ENCODE measurements around the gene CAPN14.
"Not testable (repeated sequence)": the region's sequence is repeated elsewhere in the genome, so short reads cannot be mapped to it uniquely, and the experiment has no call there.

The CAPN14 gene

DNA sequence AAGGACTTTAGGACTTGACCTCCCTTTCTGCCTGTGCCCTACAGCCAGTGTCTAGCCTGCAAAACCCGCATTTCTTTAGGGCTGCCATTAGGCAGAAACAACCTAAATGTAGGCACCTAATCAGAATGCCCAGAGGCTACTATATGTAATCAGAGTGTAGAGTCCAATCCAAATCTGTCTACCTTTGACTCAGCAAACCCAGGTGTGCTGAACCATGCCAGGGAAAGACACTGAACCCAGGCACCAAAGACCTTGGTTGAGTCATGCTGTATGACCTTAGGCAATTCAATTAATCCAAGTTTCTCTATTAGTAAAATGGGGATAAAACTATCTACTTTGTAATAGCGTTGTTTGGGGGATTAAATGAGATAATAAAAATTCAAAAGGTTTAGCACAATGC, 20.7 kb downstream of the CAPN14 start:
- no peak for DNase-seq (ENCODE audit: low spot score)

DNA sequence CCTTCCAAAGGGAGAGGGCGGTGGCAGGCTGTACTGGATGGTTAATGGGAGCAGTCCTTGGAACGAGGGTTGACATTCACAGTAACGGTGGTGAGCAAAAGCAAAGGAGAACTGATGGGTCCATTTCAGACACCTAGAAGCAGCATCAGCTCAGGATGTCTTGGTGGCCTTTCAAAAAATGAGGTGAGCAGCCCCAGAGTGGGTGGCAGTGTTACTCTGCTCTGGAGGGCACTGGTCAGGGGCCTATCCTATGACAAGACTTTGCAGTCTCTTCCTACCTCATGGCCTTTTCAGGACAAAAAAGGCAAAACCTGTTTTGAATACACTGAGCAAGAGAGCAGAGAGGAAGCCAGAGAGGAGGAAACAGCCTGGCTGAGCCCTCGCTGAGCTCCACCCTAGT, 23.5 kb downstream of the CAPN14 start:
- DNase-seq (ENCODE audit: low spot score), result no peak

DNA sequence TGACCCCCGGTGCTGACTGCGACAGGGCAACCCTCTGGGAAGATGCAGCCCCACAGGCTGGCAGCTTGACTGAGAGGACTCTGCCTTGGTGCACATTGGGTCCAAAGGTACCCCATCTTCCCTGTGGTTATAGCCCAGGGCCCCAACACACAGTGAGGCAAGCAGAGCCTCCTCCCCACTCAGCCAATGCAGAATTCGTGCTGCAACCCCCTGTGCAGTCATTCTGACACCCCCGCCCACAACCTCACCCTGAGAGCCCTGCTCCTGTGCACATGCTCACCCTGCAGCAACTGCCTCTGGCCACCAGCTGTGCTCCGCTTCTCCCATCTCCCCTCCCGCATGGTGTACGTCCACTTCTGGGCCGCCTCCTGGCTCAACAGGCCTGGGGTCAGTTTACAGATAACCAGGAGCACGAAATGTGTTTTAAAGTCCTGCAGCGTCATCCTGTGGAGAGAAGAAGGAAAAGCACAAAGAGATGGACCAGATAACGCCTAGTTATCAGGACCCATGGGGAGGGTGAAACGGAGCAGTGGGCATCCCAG, 24.4 kb downstream of the CAPN14 start:
- DNase-seq (ENCODE audit: low spot score), result no peak

DNA sequence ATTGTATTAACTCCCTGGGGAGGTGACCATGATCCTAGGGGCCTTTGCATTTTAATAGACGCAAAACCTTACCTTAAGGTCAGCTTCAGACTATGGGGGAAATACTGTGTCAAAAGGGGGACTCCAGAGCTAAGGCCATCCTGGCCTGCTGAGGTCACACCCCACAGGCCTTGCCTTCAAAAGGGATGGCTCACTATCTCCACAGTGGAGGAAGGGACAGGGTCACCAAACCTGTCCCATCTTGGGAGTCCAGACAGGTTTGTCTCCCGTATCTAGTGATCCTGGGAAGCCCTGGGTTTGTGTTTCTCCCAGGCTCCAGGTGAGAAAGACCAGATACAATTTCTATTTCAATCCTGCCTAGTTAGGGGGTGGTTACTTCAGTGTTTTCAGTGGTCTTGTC, 24.9 kb downstream of the CAPN14 start:
- DNase-seq (ENCODE audit: low spot score), result no peak

GRCh38 chr2:31191931-31192330, 25.4 kb downstream of the CAPN14 start:
- no peak for DNase-seq (ENCODE audit: low spot score)

GRCh38 chr2:31190188-31190587, 27.1 kb downstream of the CAPN14 start:
- DNase-seq (ENCODE audit: low spot score), result no peak

GRCh38 chr2:31189141-31189540, 28.2 kb downstream of the CAPN14 start:
- no peak for DNase-seq (ENCODE audit: low spot score)

- DNase-seq (ENCODE audit: low spot score), result no peak
Observed at GRCh38 chr2:31188131-31188530, 29.2 kb downstream of the CAPN14 start.

GRCh38 chr2:31187166-31187565, 30.1 kb downstream of the CAPN14 start:
- DNase-seq (ENCODE audit: low spot score), result no peak

GRCh38 chr2:31183973-31184372, 33.3 kb downstream of the CAPN14 start:
- DNase-seq (ENCODE audit: low spot score), result not testable (repeated sequence)

GRCh38 chr2:31176742-31177141, 40.6 kb downstream of the CAPN14 start:
- DNase-seq (ENCODE audit: low spot score), result no peak

DNA sequence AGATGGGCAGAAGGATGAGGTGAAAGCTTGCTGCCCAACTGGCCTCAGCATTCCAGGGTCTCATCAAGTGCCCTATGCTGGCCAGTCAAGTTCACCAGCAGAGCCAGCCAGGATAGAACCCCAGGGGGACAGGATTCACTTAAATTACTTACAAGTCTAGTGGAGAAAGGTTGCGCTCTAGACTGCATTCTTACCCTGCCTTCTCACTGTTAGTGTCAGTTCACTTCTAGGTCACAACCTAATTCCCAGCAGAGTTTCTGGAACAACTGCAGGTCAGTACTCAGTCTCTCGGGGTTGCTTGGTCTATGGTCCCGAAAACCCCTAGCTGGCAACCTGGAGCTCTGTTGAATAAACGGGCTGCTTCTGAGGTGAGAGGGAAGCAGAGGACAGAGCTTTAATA, 46.2 kb downstream of the CAPN14 start:
- DNase-seq (ENCODE audit: low spot score), result no peak

DNA sequence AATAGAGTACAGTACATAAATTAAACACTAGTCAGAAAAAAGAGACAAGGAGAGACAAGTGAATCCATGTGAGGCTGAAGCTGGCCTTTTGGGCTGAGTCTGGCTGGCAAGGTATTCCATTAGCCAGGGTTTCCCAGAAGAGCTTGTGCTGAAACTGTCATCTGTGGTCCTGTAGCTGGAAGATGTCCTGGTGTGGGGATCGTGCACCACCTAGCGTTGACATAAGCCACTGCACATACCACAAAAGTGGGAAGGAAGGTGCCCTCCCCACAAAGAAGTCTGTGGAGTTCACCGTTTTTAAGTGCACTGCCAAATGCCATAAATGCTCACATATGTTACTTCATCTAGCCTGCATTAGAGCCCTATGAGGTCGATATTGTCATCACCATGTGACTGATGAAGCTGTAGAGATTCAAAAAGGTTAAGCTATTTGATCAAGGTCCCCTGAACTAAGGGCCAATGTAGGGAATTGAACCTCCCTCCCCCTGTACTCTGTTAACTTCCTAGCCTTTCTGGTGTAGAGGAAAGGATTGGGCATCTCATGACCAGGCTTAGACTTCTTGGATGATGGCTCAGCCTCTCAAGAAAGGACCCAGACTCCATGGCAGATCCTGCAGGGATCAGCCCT, 47.1 kb downstream of the CAPN14 start:
- DNase-seq (ENCODE audit: low spot score), result peak; percentile 51

DNA sequence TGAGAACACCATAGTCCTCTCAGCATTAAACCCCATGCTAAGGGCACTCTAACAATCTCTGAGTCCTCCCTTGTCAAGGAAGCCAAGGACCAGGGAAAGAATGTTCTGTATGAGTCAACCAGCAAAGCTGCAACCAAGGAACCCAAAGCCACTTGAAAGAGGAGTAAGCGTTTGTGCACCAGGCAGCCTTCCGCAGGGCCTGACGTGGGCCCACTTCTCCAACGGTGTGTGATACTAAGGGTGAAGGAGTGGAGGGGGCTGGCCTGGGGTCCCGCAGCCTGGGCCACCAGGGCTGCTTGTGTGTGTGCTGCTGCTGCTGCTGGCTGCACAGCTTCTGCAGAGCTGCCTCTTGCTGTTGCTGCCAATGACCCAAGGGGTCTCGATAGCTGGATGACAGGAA, 49.0 kb downstream of the CAPN14 start:
- DNase-seq (ENCODE audit: low spot score), result no peak

- DNase-seq (ENCODE audit: low spot score), result no peak
Observed at GRCh38 chr2:31166925-31167324, 50.4 kb downstream of the CAPN14 start.

DNA sequence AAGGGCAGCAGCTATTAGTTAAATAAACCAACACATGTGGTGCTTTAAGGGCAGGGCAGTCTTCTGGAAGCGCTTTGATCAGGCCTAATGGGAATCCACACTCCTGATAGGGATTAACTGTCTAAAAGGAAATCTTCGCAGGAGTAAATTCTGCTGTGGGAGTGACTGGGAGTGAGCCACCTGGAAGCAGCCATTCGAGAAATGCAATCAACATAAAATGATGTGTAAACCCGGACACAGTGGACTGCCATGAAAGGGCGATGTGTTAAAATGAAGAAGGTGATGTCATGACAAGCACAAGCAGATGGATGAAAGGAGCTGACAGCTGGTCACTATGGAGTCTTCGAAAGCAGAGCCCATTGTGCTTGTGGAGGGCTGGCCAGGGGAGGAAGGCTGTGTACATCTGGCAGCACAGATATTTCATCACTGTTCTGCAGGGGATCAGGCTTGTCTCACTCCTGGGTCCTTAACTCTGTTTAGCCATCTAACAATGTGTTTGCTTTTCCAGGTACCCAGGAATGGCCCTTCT, 54.2 kb downstream of the CAPN14 start:
- DNase-seq (ENCODE audit: low spot score), result no peak

GRCh38 chr2:31161637-31162036, 55.7 kb downstream of the CAPN14 start:
- no peak for DNase-seq (ENCODE audit: low spot score)

DNA sequence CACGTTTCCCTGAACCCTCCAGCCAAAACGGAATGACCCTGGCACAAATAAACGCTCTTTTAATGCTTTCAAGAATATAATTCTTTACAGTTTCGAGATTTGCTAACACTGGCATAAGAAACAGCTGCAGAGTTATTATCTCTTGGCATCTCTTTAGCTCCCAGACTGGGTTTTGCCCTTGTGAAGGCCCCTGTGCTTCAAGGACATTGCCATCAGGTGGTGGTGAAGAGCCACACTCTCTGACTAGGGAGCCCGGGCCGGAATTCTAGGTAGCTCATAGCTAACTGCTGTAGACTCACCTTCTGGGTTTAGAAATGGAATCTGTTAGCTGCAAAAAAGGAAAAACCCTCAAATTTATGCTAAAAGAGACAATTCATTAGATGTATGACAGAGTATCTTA, 65.8 kb downstream of the CAPN14 start:
- no peak for DNase-seq (ENCODE audit: low spot score)

DNA sequence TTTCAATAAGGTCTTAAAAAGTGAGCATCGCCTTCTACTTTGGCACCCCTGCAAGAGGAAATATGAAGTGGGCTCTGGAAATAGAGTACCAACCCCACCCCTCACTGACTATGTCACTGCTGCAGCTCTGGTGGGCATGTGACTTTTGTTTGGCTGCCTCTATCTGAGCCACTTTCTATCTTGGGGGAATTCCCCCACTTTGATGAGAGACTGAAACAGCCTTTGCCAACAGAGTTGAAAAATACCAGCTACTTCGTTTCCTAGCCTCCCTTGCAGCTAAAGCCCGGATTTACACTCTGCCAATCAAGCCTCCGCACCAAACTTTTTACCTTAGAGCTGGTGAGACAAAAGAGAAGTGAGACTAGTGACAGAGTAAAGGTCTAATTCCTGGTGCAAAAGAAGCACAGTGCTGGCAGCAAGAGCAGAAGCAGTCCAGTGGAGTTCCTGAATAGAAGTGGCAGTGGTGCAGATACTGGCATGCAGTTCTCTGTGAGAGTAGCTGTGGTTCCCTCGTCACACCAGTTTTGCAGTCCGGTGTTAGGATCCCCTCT, 67.1 kb downstream of the CAPN14 start:
- no peak for DNase-seq (ENCODE audit: low spot score)

- DNase-seq (ENCODE audit: low spot score), result no peak
Observed at GRCh38 chr2:31148514-31148913, 68.8 kb downstream of the CAPN14 start.

GRCh38 chr2:31147645-31148044, 69.7 kb downstream of the CAPN14 start:
- no peak for DNase-seq (ENCODE audit: low spot score)

DNA sequence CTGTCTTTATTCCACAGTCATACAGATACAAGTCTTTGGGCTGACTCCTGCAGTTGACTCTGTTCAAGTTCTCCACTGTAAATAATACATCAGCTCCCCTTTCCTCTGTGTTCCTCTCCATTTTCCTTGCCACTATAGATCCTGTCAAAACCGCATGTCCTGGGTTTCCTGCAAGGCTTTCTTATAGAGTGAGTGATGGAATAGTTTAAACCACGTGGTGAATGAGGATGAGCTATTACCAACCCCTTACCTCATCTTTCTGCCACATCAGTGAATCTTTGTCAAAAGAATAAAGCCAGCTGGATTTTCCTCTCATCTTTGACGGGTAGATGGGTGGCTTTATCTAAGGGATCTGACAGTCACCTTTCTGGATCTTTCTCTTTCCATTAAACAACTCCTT, 75.2 kb downstream of the CAPN14 start:
- no peak for DNase-seq (ENCODE audit: low spot score)

DNA sequence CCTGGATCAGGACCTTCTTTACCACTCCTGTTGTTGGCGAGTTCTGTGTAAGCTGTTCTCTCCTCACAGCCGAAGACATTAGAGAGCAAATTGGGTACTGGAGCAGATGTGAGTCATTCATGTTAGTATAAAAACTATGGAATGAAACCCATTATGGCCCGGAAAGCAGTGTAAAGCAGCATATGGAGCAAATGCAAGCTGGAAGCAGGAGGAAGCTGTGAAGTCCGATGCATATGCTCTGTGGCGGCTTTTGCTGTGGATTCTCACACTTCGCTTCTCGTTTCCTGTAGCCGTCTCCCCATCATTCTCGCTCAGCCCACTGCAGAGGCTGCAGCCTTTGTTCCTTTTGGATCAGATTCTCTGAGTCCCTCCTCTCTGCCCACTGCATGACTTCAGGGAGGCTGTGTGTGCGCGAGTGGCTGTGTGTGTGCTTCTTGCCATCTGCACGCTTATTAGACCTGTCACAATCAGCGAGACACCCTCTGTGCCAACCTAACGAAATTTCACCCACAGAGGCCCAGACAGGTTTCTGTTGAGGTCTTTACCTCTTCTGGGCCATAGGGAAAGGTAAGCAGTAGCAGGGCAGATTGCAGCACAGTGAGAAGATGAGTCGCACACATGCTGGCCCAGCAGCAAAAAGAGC, 75.8 kb downstream of the CAPN14 start:
- DNase-seq (ENCODE audit: low spot score), result no peak
